IPS-15b (cell line): ENCODE measurements around the gene ULBP3.

Experiments
- H3K27me3 ChIP-seq: one replicate; pipeline ENCODE4 v1.6.1; 2013; ENCODE audit warnings: low read length; ENCODE audit not compliant: control insufficient read depth, insufficient read depth
- H3K36me3 ChIP-seq: one replicate; pipeline ENCODE4 v1.6.1; 2013; ENCODE audit warnings: low read length; ENCODE audit not compliant: control insufficient read depth, insufficient read depth
- H3K4me1 ChIP-seq: one replicate; pipeline ENCODE4 v1.6.1; 2013; ENCODE audit warnings: mild to moderate bottlenecking, low read length; ENCODE audit not compliant: control insufficient read depth, insufficient read depth
- H3K4me3 ChIP-seq: one replicate; pipeline ENCODE4 v1.5.1; 2013; ENCODE audit warnings: low read depth, low read length
- H3K9ac ChIP-seq: one replicate; pipeline ENCODE4 v1.6.1; 2013; ENCODE audit warnings: low read depth, mild to moderate bottlenecking, low read length
- H3K9me3 ChIP-seq: one replicate; pipeline ENCODE4 v1.6.1; 2013; ENCODE audit warnings: mild to moderate bottlenecking, low read length; ENCODE audit not compliant: control insufficient read depth, insufficient read depth

The ULBP3 gene

GRCh38 chr6:150068720-150069648 is at the start of gene ULBP3:
ULBP3 (minus strand) TSS chr6:150069121; CDS start chr6:150069066, 55 bp downstream.
- H3K4me3 ChIP-seq = peak within 1 kb of the TSS; percentile 66
- H3K36me3 ChIP-seq = no peaks in the 10 kb centered on the region
- H3K9me3 ChIP-seq = no peaks in the 10 kb centered on the region
- peak within 1 kb of the TSS; percentile 60 for H3K9ac ChIP-seq
- no peaks in the 10 kb centered on the region for H3K4me1 ChIP-seq
- H3K27me3 ChIP-seq = peaks cover 28% of the 10 kb centered on the region

- Histone ChIP-seq H3K9ac (no peak overlapping the region), H3K36me3 (no peaks in the 10 kb centered on the region), H3K4me1 (no peaks in the 10 kb centered on the region), H3K27me3 (no peaks in the 10 kb centered on the region), H3K9me3 (no peaks in the 10 kb centered on the region), H3K4me3 (no peak overlapping the region)
Measured at GRCh38 chr6:150118627-150119026, 49.7 kb upstream of the ULBP3 start.

DNA sequence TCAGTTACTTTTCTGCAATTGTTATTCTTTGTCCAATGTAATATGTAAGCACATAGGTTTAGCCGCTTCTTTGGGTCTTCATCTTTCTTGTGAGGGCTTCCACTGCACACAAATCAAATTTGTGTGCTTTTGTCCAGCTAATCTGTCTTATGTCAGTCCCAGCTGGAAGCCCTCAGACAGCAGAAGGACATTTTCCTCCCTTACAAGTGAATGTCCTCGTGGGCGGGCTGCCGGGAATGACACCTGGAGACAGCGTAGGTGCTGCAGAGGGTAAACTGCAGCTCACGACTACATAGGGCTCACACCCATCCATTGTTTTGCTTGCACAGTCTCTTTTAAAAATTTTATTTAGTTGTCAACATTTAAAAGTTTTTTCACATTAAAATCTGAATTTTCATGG is 49.3 kb upstream of the ULBP3 start:
- no peaks in the 10 kb centered on the region for H3K9me3 ChIP-seq
- H3K27me3 ChIP-seq = no peaks in the 10 kb centered on the region
- H3K9ac ChIP-seq = no peak overlapping the region
- H3K4me3 ChIP-seq = no peak overlapping the region
- H3K4me1 ChIP-seq = no peaks in the 10 kb centered on the region
- H3K36me3 ChIP-seq = no peaks in the 10 kb centered on the region

DNA sequence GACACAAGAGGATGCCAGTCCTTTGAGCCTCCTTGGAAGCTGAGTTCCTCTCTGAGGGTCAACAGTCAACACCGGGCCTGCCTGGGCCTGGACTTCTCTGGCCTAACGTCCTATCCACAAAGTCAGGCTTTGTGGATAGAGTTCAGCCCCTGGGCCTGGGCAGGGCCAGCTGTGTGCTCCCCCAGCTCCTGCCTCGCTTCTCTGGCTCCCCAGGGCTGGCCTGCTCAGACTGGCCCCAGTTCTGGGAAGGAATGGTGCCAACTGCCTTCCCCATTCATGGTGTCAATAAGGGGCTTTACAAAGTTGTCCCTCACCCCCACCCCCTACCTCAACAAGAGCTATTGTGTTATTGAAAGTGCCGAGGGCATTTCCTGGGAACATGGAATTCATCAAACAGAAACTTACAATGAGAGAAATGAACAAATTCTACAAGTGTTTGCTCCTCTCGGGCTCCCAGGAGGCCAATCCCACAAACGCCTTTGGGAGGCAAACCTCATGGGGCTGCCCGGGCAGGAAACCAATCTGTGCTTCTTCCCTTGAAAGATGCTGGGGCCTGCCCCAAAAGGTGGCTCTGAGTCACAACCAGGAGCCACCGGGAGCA is 47.4 kb upstream of the ULBP3 start:
- H3K4me3 ChIP-seq = no peak overlapping the region

GRCh38 chr6:150115769-150116168 is 46.8 kb upstream of the ULBP3 start:
- H3K36me3 ChIP-seq = no peaks in the 10 kb centered on the region
- no peak overlapping the region for H3K4me3 ChIP-seq
- no peaks in the 10 kb centered on the region for H3K9me3 ChIP-seq
- no peaks in the 10 kb centered on the region for H3K27me3 ChIP-seq
- no peak overlapping the region for H3K9ac ChIP-seq
- H3K4me1 ChIP-seq = no peaks in the 10 kb centered on the region

More for the DNA sequence above, 47.4 kb upstream of the ULBP3 start:
- H3K9ac ChIP-seq = no peak overlapping the region
- no peaks in the 10 kb centered on the region for H3K4me1 ChIP-seq
- H3K9me3 ChIP-seq = no peaks in the 10 kb centered on the region
- H3K27me3 ChIP-seq = no peaks in the 10 kb centered on the region
- no peaks in the 10 kb centered on the region for H3K36me3 ChIP-seq

- Histone ChIP-seq H3K9me3 (no peaks in the 10 kb centered on the region), H3K9ac (no peak overlapping the region), H3K27me3 (no peaks in the 10 kb centered on the region), H3K4me3 (no peak overlapping the region), H3K36me3 (no peaks in the 10 kb centered on the region), H3K4me1 (no peaks in the 10 kb centered on the region)
Measured at GRCh38 chr6:150112233-150112632, 43.3 kb upstream of the ULBP3 start.

GRCh38 chr6:150102750-150103270 is 33.9 kb upstream of the ULBP3 start:
- Histone ChIP-seq H3K36me3 (no peaks in the 10 kb centered on the region), H3K4me3 (no peak overlapping the region), H3K27me3 (no peaks in the 10 kb centered on the region), H3K4me1 (no peaks in the 10 kb centered on the region), H3K9ac (no peak overlapping the region), H3K9me3 (no peaks in the 10 kb centered on the region)

GRCh38 chr6:150100745-150101144 is 31.8 kb upstream of the ULBP3 start:
- Histone ChIP-seq H3K36me3 (no peaks in the 10 kb centered on the region), H3K9ac (no peak overlapping the region), H3K27me3 (no peaks in the 10 kb centered on the region), H3K4me3 (no peak overlapping the region), H3K9me3 (no peaks in the 10 kb centered on the region), H3K4me1 (no peaks in the 10 kb centered on the region)

GRCh38 chr6:150099953-150100352 is 31.0 kb upstream of the ULBP3 start:
- H3K4me1 ChIP-seq = no peaks in the 10 kb centered on the region
- H3K36me3 ChIP-seq = no peaks in the 10 kb centered on the region
- no peak overlapping the region for H3K9ac ChIP-seq
- no peak overlapping the region for H3K4me3 ChIP-seq
- no peaks in the 10 kb centered on the region for H3K9me3 ChIP-seq
- H3K27me3 ChIP-seq = no peaks in the 10 kb centered on the region

DNA sequence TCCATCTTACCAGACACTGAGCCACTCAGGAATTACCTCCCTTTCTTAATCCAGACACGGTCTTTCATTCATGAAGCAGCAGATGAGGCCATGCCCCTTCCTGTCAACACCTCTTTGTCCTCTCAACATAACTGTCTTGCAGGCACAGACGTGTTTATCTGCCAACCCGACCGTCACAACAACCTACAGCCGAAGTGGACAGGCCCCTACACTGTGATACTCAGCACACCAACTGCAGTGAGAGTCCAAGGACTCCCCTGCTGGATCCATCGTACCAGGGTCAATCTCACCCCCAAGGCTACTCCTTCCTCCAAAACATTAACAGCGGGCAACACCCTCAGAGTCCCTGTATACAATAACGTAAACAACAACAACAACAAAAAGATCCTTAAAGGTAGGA is 30.6 kb upstream of the ULBP3 start:
- Histone ChIP-seq H3K36me3 (no peaks in the 10 kb centered on the region), H3K9me3 (no peaks in the 10 kb centered on the region), H3K9ac (no peak overlapping the region), H3K4me3 (no peak overlapping the region), H3K4me1 (no peaks in the 10 kb centered on the region), H3K27me3 (no peaks in the 10 kb centered on the region)

- no peaks in the 10 kb centered on the region for H3K27me3 ChIP-seq
- no peaks in the 10 kb centered on the region for H3K36me3 ChIP-seq
- no peaks in the 10 kb centered on the region for H3K4me1 ChIP-seq
- H3K4me3 ChIP-seq = no peak overlapping the region
- H3K9me3 ChIP-seq = no peaks in the 10 kb centered on the region
- no peak overlapping the region for H3K9ac ChIP-seq
Measured at GRCh38 chr6:150098155-150098554, 29.2 kb upstream of the ULBP3 start.

GRCh38 chr6:150093397-150093796 is 24.5 kb upstream of the ULBP3 start:
- Histone ChIP-seq H3K36me3 (no peaks in the 10 kb centered on the region), H3K27me3 (no peaks in the 10 kb centered on the region), H3K4me3 (no peak overlapping the region), H3K9ac (no peak overlapping the region), H3K4me1 (no peaks in the 10 kb centered on the region), H3K9me3 (no peaks in the 10 kb centered on the region)
